H1 (cell line): ENCODE data around the gene CD47.

Experiments
- CEBPB ChIP-seq: IDR thresholded peaks from 2 replicates; pipeline ENCODE4 v1.6.1; 2012; ENCODE audit warnings: low read depth, low read length
- CTCF ChIP-seq, 3 experiments: IDR thresholded peaks; 1 replicate in 2 of 3; 2 replicates in 1 of 3; pipeline versions ENCODE4 v1.5.1 to v1.6.1; 2011; ENCODE audit warnings: low read length in 3 of 3, mild to moderate bottlenecking in 3 of 3, inconsistent platforms in 2 of 3, low read depth in 1 of 3, moderate library complexity in 1 of 3; ENCODE audit not compliant: insufficient read depth in 1 of 3; ENCODE audit errors: control extremely low read depth in 1 of 3
- E2F6 ChIP-seq: IDR thresholded peaks from 2 replicates; pipeline ENCODE4 v1.6.1; 2012; ENCODE audit warnings: inconsistent platforms
- EGR1 ChIP-seq: IDR thresholded peaks from 2 replicates; pipeline ENCODE4 v1.6.1; 2011; ENCODE audit warnings: low read depth, low read length, borderline replicate concordance
- EP300 ChIP-seq, 2 experiments: IDR thresholded peaks; 1 replicate in 1 of 2; 2 replicates in 1 of 2; pipeline ENCODE4 v1.6.1; 2011 to 2012; ENCODE audit warnings: low read depth in 2 of 2, low read length in 2 of 2, mild to moderate bottlenecking in 2 of 2, borderline replicate concordance in 1 of 2, inconsistent platforms in 1 of 2, moderate library complexity in 1 of 2
- EZH2 ChIP-seq: fragments of 200-600 bp; sonication (generic); IDR thresholded peaks from 2 replicates; pipeline ENCODE4 v1.7.1; 2012; ENCODE audit warnings: low read depth, mild to moderate bottlenecking, moderate library complexity, low read length, inconsistent platforms; ENCODE audit not compliant: severe bottlenecking
- POLR2AphosphoS5 ChIP-seq: IDR thresholded peaks from 2 replicates; pipeline ENCODE4 v1.6.1; 2011; ENCODE audit warnings: low read depth, low read length
- SIN3A ChIP-seq, 2 experiments: IDR thresholded peaks in 1 of 2; conservative IDR thresholded peaks in 1 of 2; 2 replicates each; pipeline ENCODE4 v1.6.1; 2011 to 2012; ENCODE audit warnings: low read length in 2 of 2, improper control_type of control experiment in 1 of 2, low read depth in 1 of 2, mild to moderate bottlenecking in 1 of 2
- USF2 ChIP-seq: IDR thresholded peaks from 2 replicates; pipeline ENCODE4 v1.6.1; 2011; ENCODE audit warnings: low read length, improper control_type of control experiment

- no peak for TF ChIP-seq EP300 (IDR thresholded peaks at IDR 0.05; ENCODE audit: borderline replicate concordance in 1 of 2, low read depth in 2 of 2, low read length in 2 of 2)
- no peak for TF ChIP-seq CTCF (IDR thresholded peaks at IDR 0.05; ENCODE audit: control extremely low read depth in 1 of 3, insufficient read depth in 1 of 3, low read depth in 1 of 3, low read length in 3 of 3)
- no peak for TF ChIP-seq USF2
- TF ChIP-seq SIN3A (conservative IDR thresholded peaks at IDR 0.05 in 1 of 2, IDR thresholded peaks at IDR 0.05 in 1 of 2; ENCODE audit: low read depth in 1 of 2, low read length in 2 of 2) = no peak
- no peak for TF ChIP-seq POLR2AphosphoS5
- no peak for TF ChIP-seq CEBPB
- TF ChIP-seq EGR1 = no peak
- TF ChIP-seq EZH2 = no peak
- TF ChIP-seq E2F6 = no peak
These were observed 46.1 kb downstream of the CD47 start for GRCh38 chr3:108044699-108045098.
